GM18867 (cell line): ENCODE results near the gene TYMP.

Experiments
- ATAC-seq: cut with Tn5 transposase; IDR thresholded peaks from one replicate; pipeline ENCODE4 v1.9.1; 2021; ENCODE audit warnings: mild to moderate bottlenecking, moderate library complexity; ENCODE audit not compliant: unreplicated experiment

TYMP gene

DNA sequence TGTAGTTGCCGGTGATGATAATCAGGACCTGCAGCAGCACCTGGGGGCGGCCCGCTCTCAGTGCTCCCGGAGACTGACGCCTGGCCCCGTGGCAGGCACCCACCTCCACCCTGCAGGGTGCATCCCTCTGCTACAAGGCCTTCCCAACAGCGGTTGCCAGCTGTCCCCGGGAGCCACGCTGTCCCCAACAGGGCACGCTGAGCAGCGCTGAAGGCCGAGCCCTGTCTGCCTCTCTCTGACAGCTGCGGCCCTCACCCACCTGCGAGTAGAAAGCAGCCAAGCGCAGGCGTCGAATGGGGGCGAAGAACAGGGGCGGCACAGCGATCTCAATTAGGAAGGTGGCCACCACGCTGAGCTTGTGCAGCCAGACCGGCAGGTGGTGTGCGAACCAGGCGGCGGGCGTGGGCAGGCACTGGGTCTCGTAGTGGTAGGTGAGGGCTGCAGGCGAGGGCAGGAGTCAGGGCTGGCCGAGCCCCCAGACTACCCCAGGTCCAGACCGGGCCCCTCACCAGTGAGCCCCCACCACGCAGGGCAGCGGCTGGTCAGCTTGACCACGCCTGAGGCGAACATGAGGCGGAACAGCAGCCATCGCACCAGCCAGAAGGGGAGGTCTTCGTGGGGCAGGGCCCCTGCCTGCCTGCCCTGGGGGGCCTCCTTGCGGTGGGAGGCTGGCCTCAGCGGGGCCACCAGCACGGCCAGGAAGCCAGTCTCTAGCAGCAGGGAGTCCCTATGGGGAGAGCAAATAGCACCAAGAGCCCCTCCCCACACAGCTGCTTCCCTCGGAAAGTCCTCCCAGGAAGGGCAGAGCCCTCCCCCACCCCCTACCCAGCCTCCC, 23.8 kb downstream of the TYMP start:
- ATAC-seq, result no peak

GRCh38 chr22:50505276-50505775, 24.5 kb downstream of the TYMP start:
- no peak for ATAC-seq

DNA sequence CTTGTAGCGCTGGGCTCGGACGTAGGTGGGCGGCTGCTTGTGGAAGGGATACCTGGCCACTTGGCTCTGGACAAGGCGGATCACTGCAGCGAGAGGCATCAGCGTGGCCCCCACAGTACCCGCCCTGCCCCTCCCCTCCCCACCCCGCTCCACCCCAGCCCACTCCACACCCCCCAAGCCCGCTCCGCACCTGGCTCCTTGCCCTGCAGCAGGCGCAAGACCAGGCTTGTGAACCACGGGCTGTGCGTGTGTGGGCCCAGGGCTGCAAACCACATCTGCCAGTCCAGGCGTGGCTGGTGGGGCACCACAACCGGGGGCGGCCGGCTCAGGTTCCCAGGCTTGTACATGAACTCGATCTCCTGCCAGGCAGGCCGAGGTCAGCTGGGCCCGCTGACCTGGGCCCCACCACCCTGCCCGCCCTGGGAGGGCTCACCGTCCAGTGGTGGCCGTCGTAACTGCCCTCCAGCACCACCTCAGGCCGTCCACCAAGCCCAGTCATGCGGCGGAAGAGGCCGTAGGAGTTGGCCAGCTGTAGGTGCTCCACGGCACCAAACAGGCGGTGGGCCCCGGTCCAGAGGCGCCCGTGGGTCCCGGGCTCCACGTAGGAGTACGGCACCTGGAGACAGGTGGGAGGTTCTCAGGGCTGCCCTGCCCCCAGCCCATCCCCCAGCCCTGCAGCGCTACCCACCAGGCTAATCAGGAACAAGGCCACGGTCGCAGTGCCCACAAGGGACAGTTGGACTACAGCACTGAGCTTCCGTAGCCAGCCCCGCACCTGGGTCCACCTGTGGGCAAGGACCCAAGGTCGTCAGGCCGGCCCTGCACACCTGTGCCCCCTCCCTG, 25.2 kb downstream of the TYMP start:
- no peak for ATAC-seq

- ATAC-seq, result no peak
Observed at GRCh38 chr22:50503475-50504145, 26.2 kb downstream of the TYMP start.

DNA sequence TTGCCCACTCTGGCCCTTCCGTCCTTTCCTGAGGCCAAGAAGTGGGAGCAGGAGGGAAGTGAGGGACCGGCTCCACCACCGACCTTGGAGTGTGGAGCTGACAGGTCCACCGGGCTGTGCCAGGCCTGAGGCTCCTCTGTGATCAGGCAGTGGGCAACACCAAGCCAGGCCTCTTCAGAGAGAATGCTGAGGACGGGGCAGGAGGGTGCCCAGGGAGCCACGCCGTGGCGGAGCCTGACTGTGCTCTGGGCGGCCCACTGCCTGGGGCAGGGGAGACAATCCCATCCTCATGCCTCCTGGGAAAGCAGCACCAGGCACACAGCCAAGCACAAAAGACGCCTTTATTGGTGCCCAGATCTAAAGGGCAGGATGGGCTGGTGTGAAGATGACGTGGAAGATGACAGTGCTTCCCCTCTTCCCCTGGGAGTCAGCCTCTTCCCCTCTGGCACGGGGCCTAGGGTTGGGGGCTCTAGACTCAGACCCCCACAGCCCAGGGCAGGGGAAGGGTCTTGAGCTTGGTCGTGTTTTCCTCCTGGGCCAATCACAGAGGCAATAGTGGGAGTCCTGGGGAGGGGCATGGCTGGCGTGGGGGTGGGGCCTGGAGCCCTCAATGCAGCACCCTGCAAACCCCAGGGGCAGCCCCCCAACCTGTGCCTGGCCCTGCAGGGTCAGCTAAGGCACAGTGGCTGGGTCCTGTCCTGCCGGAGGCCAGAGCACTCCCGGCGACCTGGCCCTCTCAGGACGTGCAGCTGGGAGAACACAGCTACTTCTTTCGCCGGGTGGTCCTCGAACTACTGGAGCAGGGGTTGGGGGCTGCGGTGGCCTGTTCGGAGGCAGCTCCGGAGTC, 27.0 kb downstream of the TYMP start:
- ATAC-seq, result no peak

DNA sequence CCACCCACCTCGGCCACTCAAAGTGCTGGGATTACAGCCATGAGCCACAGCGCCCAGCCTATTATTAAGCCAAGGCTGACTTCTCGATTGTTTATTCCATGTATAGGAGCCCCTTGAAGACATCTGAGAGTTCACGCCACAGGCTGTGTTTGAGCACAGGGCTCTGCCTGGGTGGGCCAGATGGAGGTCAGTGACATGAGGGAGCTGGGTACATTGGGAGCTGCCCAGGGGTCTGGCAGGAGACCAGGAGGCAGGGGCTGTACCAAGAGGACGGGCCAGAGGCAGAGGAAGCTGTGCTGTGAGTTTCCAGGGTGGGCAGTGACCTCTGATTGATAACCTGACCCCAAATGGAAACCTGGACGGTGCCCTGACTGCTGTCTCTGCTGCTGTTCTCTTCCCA, 27.7 kb downstream of the TYMP start:
- no peak for ATAC-seq

- ATAC-seq, result no peak
Observed at GRCh38 chr22:50500452-50500851, 29.4 kb downstream of the TYMP start.

DNA sequence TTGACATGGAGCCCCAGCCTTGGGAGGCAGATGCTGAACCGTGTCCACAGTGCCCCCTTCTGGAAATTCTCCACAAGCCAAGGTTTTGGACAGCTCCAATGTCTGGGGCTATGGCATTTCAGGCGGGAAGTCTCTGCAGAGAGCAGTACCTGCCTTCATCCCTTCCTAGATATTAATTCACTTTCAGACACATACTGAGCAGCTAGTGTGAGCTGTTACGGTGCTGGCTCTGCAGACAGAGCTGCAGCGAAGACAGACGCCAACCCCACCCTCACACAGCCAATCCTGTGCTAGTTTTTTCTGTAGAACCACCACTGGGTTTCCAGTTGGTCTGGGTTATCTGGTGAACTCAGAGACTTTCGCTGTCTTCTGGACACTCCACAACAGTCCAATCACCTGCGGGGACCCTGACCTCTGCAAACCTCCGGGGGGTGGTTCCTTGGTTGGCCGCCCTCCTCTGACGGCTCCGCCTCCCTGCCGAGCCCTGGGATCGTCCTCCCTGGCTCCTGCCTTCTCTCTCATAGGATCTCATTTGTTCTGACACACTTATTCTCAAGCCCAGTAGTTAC, 31.4 kb downstream of the TYMP start:
- no peak for ATAC-seq

DNA sequence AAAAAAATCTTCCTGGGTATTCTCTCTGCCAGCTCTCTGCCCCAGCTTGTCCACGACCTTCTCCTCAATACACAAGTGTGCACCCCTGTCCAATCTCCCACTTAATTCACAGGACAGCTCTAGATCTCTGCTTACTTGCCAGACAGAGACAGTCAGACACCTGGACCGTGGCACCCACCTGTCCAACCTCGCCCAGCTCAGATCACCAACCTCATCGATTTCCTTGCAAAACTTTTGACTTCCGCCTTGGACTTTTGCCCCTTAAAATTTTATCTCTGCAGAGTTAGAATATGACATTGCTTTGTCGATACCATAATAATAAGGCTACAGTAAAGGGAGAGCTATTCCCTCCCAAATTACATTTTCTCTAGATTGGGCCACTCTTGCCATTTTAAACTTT, 32.7 kb downstream of the TYMP start:
- no peak for ATAC-seq

DNA sequence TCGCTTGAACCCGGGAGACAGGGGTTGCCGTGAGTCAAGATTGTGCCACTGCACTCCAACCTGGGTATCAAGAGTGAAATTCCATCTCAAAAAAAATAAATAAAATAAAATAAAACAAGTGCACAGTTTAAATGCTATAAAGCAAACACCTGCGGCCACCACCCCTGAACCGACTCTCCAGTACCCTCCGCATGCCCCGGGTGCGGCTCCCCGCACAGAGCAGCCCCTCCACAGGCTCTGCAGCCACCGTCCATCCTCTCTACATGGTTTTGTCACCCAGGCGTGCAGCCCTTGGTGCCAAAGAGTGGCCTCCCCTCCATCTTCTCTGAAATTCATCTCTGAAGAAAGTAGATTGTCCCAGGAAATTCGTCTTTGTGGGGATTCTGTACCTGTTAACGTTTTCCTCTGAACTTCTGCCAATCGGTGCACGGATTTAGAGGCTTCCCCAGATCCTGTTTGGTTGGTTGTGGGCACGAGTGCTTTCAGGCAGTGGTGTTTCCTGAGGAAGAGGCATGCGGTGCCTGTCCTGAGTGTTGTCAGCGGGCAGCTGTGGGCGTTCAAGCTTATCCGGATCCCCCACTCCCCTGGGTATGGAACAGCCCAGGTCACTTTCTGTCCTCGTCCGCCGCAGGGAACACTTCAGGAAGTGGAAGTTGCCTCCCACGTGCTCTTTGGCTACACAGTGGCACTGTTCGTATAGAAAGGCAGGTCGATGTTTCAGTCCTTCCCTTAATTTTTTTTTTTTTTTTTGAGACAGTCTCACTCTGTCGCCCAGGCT, 39.1 kb downstream of the TYMP start:
- ATAC-seq, result no peak

DNA sequence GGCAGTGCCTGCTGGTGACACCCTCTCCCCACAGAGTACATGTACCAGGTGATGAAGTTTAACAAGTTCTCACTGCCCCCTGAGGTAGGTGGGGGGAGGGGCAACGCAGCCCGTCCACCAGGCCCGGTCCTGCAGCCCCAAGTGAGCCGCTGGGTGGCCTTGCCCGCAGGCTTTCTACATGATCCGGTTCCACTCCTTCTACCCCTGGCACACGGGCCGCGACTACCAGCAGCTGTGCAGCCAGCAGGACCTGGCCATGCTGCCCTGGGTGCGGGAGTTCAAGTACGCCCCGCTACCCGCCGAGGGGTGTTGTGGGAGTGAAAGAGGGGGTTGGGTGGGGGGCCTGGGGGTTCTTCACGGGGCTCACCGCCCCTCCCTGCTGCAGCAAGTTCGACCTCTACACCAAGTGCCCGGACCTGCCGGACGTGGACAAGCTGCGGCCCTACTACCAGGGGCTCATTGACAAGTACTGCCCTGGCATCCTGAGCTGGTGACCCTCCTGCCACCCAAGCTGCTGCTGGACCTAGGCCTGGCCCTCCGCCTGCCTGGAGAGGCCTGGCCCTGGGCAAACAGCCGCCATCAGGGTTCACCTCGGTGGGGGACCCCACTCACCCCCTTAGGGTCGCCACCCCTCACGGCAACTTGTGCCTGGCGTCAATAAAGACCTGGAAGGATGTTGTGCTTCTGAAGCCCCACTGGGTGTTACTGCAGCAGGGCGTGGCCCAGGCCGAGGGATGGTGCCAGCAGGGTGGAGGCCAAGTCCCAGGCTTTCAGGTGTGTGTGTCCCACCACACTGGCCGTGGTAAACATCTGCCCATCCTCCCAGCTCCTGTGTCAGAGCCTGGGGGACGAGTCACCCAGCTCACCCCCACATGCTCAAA, 40.2 kb downstream of the TYMP start:
- ATAC-seq, result no peak

DNA sequence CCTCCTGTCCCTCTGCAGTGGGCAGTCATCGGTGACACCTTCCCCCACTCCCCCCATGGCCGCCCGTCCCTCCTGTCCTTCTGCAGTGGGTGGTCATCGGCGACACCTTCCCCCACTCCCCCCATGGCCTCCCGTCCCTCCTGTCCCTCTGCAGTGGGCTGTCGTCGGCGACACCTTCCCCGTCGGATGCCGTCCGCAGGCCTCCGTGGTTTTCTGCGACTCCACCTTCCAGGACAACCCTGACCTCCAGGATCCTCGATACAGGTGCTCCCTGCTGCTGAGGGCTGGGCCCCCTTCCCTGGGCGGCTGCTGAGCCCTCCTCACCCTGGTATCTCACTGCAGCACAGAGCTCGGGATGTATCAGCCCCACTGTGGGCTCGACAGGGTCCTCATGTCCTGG, 40.9 kb downstream of the TYMP start:
- no peak for ATAC-seq

DNA sequence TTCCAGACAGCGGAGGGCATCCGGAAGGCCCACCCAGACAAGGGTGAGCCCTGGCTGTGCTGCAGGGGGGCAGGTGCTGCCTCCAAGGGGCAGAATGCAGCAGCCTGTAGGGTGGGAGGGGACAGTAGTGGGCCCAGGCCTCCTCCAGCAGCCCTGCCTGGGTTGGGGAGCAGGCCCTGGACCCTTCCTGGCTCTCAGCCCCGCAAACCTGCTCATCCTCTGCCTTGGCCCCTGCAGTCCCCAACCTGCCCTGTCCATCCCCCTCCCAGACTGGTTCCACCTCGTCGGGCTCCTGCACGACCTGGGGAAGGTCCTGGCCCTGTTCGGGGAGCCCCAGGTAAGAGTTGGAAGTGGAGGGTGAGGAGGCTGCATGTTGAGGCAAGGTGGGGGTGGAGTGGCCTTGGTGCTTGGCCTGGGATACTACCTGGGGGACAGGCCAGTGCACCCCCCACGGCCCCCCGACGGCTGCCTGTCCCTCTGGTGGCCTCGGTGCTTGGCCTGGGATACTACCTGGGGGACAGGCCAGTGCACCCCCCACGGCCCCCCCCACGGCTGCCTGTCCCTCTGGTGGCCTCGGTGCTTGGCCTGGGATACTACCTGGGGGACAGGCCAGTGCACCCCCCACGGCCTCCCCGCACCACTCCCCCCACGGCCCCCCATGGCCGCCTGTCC, 41.7 kb downstream of the TYMP start:
- ATAC-seq, result no peak

DNA sequence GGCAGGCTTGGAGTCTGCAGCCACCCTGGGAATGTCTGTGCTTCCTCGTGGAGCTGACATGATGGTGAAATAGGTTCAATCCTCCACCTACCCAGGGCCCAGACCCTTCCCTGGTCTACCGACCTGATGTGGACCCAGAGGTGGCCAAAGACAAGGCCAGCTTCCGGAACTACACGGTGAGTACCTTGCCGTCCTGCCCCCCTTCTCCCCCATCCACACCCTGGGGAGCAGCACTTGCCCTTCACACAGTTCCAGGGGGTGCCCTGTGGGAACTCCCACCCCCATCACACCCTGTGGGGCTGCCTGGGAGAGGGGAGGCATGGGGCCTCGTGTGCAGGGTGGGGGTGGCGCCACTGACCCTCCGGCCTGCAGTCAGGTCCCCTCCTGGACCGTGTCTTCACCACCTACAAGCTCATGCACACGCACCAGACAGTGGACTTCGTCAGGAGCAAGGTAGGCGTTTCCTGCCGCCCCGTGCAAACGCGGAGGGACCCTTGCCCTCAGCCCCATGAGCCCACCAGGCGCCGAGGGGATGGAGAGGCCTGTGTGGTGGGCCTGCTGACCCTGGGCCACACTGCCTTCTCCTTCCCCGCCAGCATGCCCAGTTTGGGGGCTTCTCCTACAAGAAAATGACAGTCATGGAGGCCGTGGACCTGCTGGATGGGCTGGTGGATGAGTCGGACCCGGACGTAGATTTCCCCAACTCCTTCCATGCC, 42.4 kb downstream of the TYMP start:
- no peak for ATAC-seq

DNA sequence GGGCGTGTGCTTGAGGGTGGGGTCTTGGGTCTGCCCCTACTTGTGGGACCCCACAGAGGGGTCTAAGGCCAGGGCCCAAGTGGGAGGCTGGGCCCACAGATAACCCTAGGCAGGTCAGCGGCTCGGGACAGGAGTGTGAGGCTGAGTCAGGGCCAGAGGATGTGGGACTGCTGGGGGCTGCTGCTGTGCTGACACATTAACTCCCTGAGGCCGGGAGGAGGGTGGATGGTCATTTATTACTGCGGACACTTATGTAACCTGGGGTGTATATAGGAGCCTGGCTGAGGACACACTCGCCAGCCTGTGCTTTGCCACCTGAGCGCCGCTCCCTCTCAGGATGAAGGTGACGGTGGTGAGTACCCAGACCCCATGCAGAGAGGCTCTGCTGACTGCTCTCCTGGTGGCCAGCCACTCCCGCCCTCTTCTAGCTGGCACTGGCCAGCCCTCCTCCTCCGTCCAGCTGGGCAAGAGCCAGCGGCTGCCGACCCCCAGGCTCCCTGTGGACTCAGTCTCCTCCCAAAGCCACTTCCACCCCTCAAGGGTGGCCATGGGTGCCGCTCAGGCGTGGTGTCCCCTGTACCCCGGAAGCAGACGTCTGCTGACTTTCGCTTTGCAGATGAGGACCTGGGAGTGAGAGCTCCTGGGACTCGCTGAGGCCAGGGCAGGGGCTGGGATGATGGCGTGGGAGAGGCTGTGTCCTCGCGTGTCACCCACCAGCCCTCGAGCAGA, 43.1 kb downstream of the TYMP start, which contains the start of gene MIOX:
Gene MIOX (plus strand): TSS at position 299 of the 729 bp plus-strand sequence. CDS start 39 bp downstream, at position 338.
- ATAC-seq, result no peak
